Measurements from ENCODE around the gene PELO.

DNA sequence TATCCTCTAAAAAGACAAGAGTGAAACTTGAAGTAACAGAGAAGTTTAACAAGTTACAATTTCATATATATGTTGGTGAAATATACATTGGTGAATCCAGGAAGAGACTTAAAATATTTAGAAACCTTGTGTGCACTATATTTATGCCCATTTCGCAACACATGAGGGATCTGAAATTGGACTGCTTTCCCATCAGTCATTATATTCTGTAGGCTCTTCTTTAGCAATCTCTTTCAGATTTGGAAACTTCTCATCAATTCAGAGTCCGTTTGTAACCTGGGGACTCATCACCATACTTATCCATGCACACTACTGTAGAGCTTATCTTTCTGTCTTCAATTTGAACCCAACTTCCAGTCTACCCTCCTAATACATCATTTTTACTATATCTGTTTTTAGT is 2.1 kb downstream of the PELO start:
- TF ChIP-seq, protein P1, sequence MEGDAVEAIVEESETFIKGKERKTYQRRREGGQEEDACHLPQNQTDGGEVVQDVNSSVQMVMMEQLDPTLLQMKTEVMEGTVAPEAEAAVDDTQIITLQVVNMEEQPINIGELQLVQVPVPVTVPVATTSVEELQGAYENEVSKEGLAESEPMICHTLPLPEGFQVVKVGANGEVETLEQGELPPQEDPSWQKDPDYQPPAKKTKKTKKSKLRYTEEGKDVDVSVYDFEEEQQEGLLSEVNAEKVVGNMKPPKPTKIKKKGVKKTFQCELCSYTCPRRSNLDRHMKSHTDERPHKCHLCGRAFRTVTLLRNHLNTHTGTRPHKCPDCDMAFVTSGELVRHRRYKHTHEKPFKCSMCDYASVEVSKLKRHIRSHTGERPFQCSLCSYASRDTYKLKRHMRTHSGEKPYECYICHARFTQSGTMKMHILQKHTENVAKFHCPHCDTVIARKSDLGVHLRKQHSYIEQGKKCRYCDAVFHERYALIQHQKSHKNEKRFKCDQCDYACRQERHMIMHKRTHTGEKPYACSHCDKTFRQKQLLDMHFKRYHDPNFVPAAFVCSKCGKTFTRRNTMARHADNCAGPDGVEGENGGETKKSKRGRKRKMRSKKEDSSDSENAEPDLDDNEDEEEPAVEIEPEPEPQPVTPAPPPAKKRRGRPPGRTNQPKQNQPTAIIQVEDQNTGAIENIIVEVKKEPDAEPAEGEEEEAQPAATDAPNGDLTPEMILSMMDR (IDR thresholded peaks at IDR 0.05; ENCODE audit: low read depth, low read length, poor library complexity, severe bottlenecking): no peak
- TF ChIP-seq EZH2phosphoT487 (IDR thresholded peaks at IDR 0.05; ENCODE audit: borderline replicate concordance, low read length): no peak

All from DOHH2 (cell line).